B cell (primary cell): ENCODE data around the gene FASTKD2. TPM values are rescaled to one million over a fixed set of nuclear protein-coding genes. Genes with fewer than 3 reads are reported as not detected.

Source experiments
- ATAC-seq: fragments of 200-7000 bp; cut with Tn5 transposase; one replicate; pipeline ENCODE4 v1.10.0; 2021; ENCODE audit warnings: low read depth, mild to moderate bottlenecking, moderate number of reproducible peaks, moderate library complexity
- CTCF ChIA-PET: fragments of 350-600 bp; sonication (Branson Sonifier 250); formaldehyde crosslinking; loops from one replicate; lab custom pipeline; 2021; ENCODE audit warnings: antibody characterized with exemption, inconsistent platforms; lab: Charles Lee
- POLR2A ChIA-PET: fragments of 350-600 bp; sonication (Branson Sonifier 250); formaldehyde crosslinking; loops from one replicate; lab custom pipeline; 2021; ENCODE audit warnings: antibody characterized with exemption; lab: Charles Lee
- DNase-seq: peaks from one replicate; pipeline ENCODE4 v3.0.0; 2013
- H2AFZ ChIP-seq: 2 replicates; pipeline ENCODE4 v1.6.1; 2012; ENCODE audit warnings: mild to moderate bottlenecking, low read depth, low read length; ENCODE audit not compliant: insufficient read depth, poor library complexity, severe bottlenecking
- H3K27ac ChIP-seq, 2 donors: 1 replicate in 1 of 2; 2 replicates in 1 of 2; pipeline ENCODE4 v1.5.1; 2012 to 2013; ENCODE audit warnings: low read length in 2 of 2, mild to moderate bottlenecking in 2 of 2, moderate library complexity in 1 of 2
- H3K27me3 ChIP-seq, 4 experiments: fragments of 200-600 bp in 1 of 4; sonication (generic) in 1 of 4; replicated peaks in 1 of 4; 1 replicate in 2 of 4; 2 replicates in 2 of 4; pipeline versions ENCODE4 v1.6.1 to v1.7.0; 2013 to 2016; ENCODE audit warnings: low read length in 3 of 4, mild to moderate bottlenecking in 2 of 4, mixed read lengths in 1 of 4, moderate library complexity in 1 of 4; ENCODE audit not compliant: insufficient read depth in 4 of 4, control insufficient read depth in 3 of 4; ENCODE audit errors: control extremely low read depth in 1 of 4
- H3K36me3 ChIP-seq, 2 experiments: replicated peaks in 1 of 2; 1 replicate in 1 of 2; 2 replicates in 1 of 2; pipeline versions ENCODE4 v1.6.1 to v1.7.1; 2013; ENCODE audit warnings: low read length in 1 of 2; ENCODE audit not compliant: insufficient read depth in 2 of 2, control insufficient read depth in 1 of 2; ENCODE audit errors: control extremely low read depth in 1 of 2, extremely low read depth in 1 of 2
- H3K4me1 ChIP-seq, 2 donors: fragments of 200-600 bp in 1 of 2; sonication (generic) in 1 of 2; 1 replicate in 1 of 2; 2 replicates in 1 of 2; pipeline versions ENCODE4 v1.5.1 to v1.6.1; 2013 to 2017; ENCODE audit warnings: low read length in 2 of 2; ENCODE audit not compliant: control insufficient read depth in 2 of 2, insufficient read depth in 2 of 2
- H3K4me2 ChIP-seq: replicated peaks from 2 replicates; pipeline ENCODE3; 2012; ENCODE audit warnings: mild to moderate bottlenecking, low read depth, low read length; ENCODE audit not compliant: poor library complexity, severe bottlenecking
- H3K4me3 ChIP-seq, 5 experiments: fragments of 200-600 bp in 1 of 5; sonication (generic) in 1 of 5; 1 replicate in 3 of 5; 2 replicates in 2 of 5; pipeline versions ENCODE4 v1.5.1 to v1.7.0; 2011 to 2016; ENCODE audit warnings: low read length in 4 of 5, mild to moderate bottlenecking in 4 of 5, low read depth in 2 of 5, control low read depth in 1 of 5, moderate library complexity in 1 of 5; ENCODE audit not compliant: insufficient read depth in 1 of 5; ENCODE audit errors: control extremely low read depth in 1 of 5, extremely low read depth in 1 of 5
- H3K79me2 ChIP-seq: fragments of 200-600 bp; sonication (generic); one replicate; pipeline ENCODE4 v1.6.0; 2016; ENCODE audit warnings: low read length; ENCODE audit not compliant: control insufficient read depth, insufficient read depth
- H3K9ac ChIP-seq: fragments of 200-600 bp; sonication (generic); 2 replicates; pipeline ENCODE4 v1.6.1; 2017; ENCODE audit warnings: mild to moderate bottlenecking, low read length, moderate library complexity
- H3K9me3 ChIP-seq, 3 donors: one replicate each; pipeline versions ENCODE4 v1.6.1 to v1.7.1; 2013; ENCODE audit warnings: low read length in 2 of 3; ENCODE audit not compliant: control insufficient read depth in 2 of 3, insufficient read depth in 1 of 3; ENCODE audit errors: control extremely low read depth in 1 of 3
- H4K20me1 ChIP-seq: 2 replicates; pipeline ENCODE4 v1.6.0; 2012; ENCODE audit warnings: mild to moderate bottlenecking, low read length; ENCODE audit not compliant: insufficient read depth, control insufficient read depth, poor library complexity, severe bottlenecking
- H3K27ac Mint-ChIP-seq: one replicate; pipeline ENCODE4 v1.8.0; 2021; ENCODE audit warnings: mixed read lengths
- H3K27me3 Mint-ChIP-seq: one replicate; pipeline ENCODE4 v1.8.0; 2021; ENCODE audit warnings: mixed read lengths
- H3K4me1 Mint-ChIP-seq: one replicate; pipeline ENCODE4 v1.8.0; 2021; ENCODE audit warnings: mixed read lengths
- H3K4me3 Mint-ChIP-seq: one replicate; pipeline ENCODE4 v1.8.0; 2021; ENCODE audit warnings: mixed read lengths
- H3K9me3 Mint-ChIP-seq: one replicate; pipeline ENCODE4 v1.8.0; 2022; ENCODE audit warnings: mixed read lengths; ENCODE audit not compliant: insufficient read depth
- EZH2 ChIP-seq: IDR thresholded peaks from 2 replicates; pipeline ENCODE4 v1.6.1; 2012; ENCODE audit warnings: borderline replicate concordance, low read depth, mild to moderate bottlenecking, moderate library complexity, low read length; ENCODE audit not compliant: insufficient read depth, poor library complexity, severe bottlenecking
- WGBS: methylation state at CpG from one replicate; pipeline ENCODE4 v1.1.5; 2013; ENCODE audit warnings: missing lambda C conversion rate; ENCODE audit not compliant: insufficient coverage; 5-methylcytosine and 5-hydroxymethylcytosine counted together
- intact Hi-C: fragments of 100-400 bp; cut with micrococcal nuclease; formaldehyde crosslinking; loops from one replicate; pipeline ENCODE4 v1.10.0; 2022
- polyA plus RNA-seq: library from polyadenylated mRNA; depleted of rRNA; stranded (reverse); fragments of >200 nt; gene quantifications from 2 replicates; pipeline ENCODE4 v1.2.3, GENCODE V29; 2012
- small RNA-seq: library from RNA; depleted of rRNA; stranded (forward); fragments of <200 nt; gene quantifications from one replicate; pipeline ENCODE3, GENCODE V24; 2012; ENCODE audit warnings: low replicate concordance, low read depth; ENCODE audit not compliant: insufficient read length
- total RNA-seq, 2 donors: library from RNA; stranded (reverse); fragments of 120-200 nt in 1 of 2; gene quantifications; 1 replicate in 1 of 2; 2 replicates in 1 of 2; pipeline versions ENCODE4 v1.2.3 to v1.2.4, GENCODE V29; 2013 to 2022
- TF ChIP-seq, protein P1 (sequence below): fragments of 200-600 bp; IDR thresholded peaks from one replicate; pipeline ENCODE4 v1.8.0; 2022; ENCODE audit warnings: antibody characterized with exemption, mild to moderate bottlenecking

FASTKD2 gene
- total and polyA plus RNA-seq, 2 donors (not counting 1 experiment from before 2014, with no cell fraction given) = 16.0 to 20.6 TPM

GRCh38 chr2:206838690-206839089 lies 73.3 kb downstream of the FASTKD2 start:
- WGBS = no CpG with 5 or more reads among the region's 3 CpGs
- H4K20me1 ChIP-seq = no peaks in the 10 kb centered on the region
- Mint-ChIP-seq H3K27me3 (no peaks in the 10 kb centered on the region), H3K9me3 (peaks cover 8% of the 10 kb centered on the region), H3K4me3 (no peak overlapping the region), H3K27ac (no peak overlapping the region), H3K4me1 (no peaks in the 10 kb centered on the region)
- H3K27me3 ChIP-seq = no peaks in the 10 kb centered on the region
- no peak overlapping the region for H3K27ac ChIP-seq
- ChIA-PET POLR2A (no interaction called here), CTCF (no interaction called here)
- DNase-seq (no peak), ATAC-seq (no peak)
- H3K9ac ChIP-seq = no peak overlapping the region
- peaks cover 0 to 3% (median 0%) of the 10 kb centered on the region in 3 donors for H3K9me3 ChIP-seq
- H3K4me1 ChIP-seq = no peaks in the 10 kb centered on the region
- no peak overlapping the region for H3K4me2 ChIP-seq
- no peak overlapping the region for H3K4me3 ChIP-seq
- TF ChIP-seq, protein P1, sequence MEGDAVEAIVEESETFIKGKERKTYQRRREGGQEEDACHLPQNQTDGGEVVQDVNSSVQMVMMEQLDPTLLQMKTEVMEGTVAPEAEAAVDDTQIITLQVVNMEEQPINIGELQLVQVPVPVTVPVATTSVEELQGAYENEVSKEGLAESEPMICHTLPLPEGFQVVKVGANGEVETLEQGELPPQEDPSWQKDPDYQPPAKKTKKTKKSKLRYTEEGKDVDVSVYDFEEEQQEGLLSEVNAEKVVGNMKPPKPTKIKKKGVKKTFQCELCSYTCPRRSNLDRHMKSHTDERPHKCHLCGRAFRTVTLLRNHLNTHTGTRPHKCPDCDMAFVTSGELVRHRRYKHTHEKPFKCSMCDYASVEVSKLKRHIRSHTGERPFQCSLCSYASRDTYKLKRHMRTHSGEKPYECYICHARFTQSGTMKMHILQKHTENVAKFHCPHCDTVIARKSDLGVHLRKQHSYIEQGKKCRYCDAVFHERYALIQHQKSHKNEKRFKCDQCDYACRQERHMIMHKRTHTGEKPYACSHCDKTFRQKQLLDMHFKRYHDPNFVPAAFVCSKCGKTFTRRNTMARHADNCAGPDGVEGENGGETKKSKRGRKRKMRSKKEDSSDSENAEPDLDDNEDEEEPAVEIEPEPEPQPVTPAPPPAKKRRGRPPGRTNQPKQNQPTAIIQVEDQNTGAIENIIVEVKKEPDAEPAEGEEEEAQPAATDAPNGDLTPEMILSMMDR = no peak
- no peak for TF ChIP-seq EZH2
- H3K36me3 ChIP-seq = no peaks in the 10 kb centered on the region
- H3K79me2 ChIP-seq = no peaks in the 10 kb centered on the region
- intact Hi-C loops = no loop called here
- H2AFZ ChIP-seq = no peak overlapping the region

DNA sequence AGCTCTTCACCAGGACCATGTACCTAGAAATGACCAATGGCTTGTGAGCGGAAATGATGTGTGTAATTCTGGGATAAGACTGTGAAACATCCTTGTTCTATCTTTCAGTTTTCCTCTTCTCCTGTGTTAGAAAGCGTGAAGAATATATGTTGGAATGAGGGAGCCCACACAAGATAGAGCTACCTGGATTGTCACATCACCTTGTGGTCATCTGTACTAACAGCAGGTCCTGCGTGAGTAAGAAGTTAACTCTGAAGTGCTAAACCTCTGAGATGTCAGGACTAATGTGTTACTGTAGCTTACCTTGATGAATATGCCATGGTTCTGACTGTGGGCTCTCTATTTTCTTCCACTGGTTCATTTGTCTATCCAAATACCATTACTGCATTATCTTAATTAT lies 75.6 kb downstream of the FASTKD2 start:
- H3K4me3 ChIP-seq = no peak overlapping the region
- no peak overlapping the region for H3K9ac ChIP-seq
- H3K27ac ChIP-seq = no peak overlapping the region
- no peaks in the 10 kb centered on the region for H3K27me3 ChIP-seq
- no peak for TF ChIP-seq EZH2
- TF ChIP-seq, protein P1 = no peak
- Mint-ChIP-seq H3K4me1 (no peaks in the 10 kb centered on the region), H3K27ac (no peak overlapping the region), H3K9me3 (peaks cover 6% of the 10 kb centered on the region), H3K4me3 (no peak overlapping the region), H3K27me3 (no peaks in the 10 kb centered on the region)
- no CpG with 5 or more reads among the region's 3 CpGs for WGBS
- H3K36me3 ChIP-seq = no peaks in the 10 kb centered on the region
- ChIA-PET POLR2A (no interaction called here), CTCF (no interaction called here)
- DNase-seq (no peak), ATAC-seq (no peak)
- H3K79me2 ChIP-seq = no peaks in the 10 kb centered on the region
- H3K4me1 ChIP-seq = no peaks in the 10 kb centered on the region
- H3K4me2 ChIP-seq = no peak overlapping the region
- no peaks in the 10 kb centered on the region for H4K20me1 ChIP-seq
- intact Hi-C loops = no loop called here
- H2AFZ ChIP-seq = no peak overlapping the region
- H3K9me3 ChIP-seq = peaks cover 0 to 3% (median 0%) of the 10 kb centered on the region in 3 donors

Small RNA genes lying within 50 kb of the gene (small RNA-seq; reads per million reads assigned to genes)
- gene MIR3130-2 = not detected

Other genes starting within 250 kb of the FASTKD2 start
- gene FAM237A, start 123.1 kb upstream of the FASTKD2 start, total RNA-seq = not detected in 2 replicates
- gene FAM237A, start 123.1 kb upstream of the FASTKD2 start, polyA plus RNA-seq = not detected in 2 replicates
- gene DYTN, start 47.2 kb upstream of the FASTKD2 start, total RNA-seq = not detected in 2 replicates
- not detected in 2 replicates for gene DYTN, start 47.2 kb upstream of the FASTKD2 start, polyA plus RNA-seq
- 0.34 TPM in 1 of 2 replicates, not detected in the other for gene MDH1B, start 278 bp upstream of the FASTKD2 start, total RNA-seq
- 0.17 TPM in 1 of 2 replicates, not detected in the other for gene MDH1B, start 278 bp upstream of the FASTKD2 start, polyA plus RNA-seq
- gene CPO, start 173.9 kb downstream of the FASTKD2 start, total RNA-seq = not detected in 2 replicates
- gene CPO, start 173.9 kb downstream of the FASTKD2 start, polyA plus RNA-seq = 0.10 TPM in 1 of 2 replicates, not detected in the other